ENCODE results near the gene S100A6.

S100A6 gene

GRCh38 chr1:153537376-153537730, 1.6 kb upstream of the S100A6 start:
- TF ChIP-seq CTCF (IDR thresholded peaks at IDR 0.05; ENCODE audit: control insufficient read depth, extremely low read depth, insufficient read depth), result no peak
- no peak for DNase-seq (ENCODE audit: low read depth)
- no peak overlapping the region for H3K4me3 ChIP-seq (ENCODE audit: low read depth, low read length)

DNA sequence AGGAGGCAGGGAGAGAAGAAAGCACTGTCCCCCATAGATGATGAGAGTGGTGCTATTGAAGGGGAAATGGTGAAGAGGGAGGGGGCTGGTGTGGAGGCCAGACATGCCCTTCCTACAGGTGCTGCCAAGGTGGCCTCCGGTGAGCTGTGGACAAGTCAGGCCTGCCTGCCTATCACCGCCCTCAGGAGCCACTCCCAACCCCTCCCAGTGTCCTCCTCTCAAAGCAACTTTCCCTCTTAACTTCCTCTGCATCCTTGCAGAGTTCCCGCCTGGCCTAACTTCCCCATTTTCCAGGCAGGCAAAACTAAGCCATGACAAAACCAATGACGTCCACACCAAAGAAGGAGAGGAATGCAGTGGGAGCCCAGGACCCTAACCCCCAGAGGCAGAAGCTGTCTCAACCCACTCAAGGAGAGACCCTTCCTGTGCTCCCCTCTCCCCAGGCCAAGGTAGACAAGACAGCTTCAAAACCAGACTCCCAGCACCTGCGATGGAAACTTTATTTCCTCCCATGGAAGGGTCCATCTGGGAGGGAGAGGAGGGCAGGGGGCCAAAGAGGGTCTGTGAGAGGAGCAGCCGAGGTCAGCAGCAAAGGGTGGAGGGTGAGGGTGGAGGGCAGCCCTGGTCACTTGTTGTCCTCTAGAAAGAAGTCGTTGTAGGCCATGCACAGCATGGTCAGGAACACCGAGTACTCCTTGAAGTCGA, 1.0 kb upstream of the S100A6 start:
- no peak for TF ChIP-seq CTCF (IDR thresholded peaks at IDR 0.05; ENCODE audit: control insufficient read depth, extremely low read depth, insufficient read depth)
- H3K4me3 ChIP-seq (ENCODE audit: low read depth, low read length), result no peak overlapping the region
- no peak for DNase-seq (ENCODE audit: low read depth)

DNA sequence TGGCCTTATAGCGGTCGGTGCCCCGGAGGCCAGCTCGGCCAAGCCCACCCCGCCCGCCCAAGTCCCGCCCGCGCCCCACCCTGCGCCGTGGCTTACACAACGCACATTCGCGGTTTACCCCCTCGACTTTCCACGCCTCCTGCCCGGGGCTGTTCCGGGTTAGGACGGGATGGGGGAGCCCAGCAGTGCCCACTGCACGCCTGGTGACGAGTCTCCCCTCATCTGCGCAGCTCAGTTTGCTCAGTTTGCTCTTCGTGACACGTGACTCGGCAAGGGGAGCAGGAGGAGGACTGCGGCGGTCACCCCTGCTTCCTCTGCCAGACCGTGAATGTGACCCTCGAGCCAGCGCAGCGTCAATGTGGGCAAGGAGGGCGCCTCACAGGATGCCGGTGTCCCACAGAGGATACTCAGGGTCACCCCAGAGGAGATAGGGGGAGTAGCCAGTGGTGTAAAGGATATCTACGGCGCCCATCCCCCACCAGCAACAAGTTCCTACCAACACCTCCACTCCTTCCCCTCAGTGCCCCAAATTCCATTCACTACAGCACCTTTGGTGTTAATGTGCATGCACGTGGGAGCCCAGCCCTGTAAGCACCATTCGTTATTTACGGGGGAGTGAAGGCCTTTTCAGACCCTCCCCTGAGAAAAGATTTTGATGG, 350 bp upstream of the S100A6 start:
- DNase-seq (ENCODE audit: low read depth), result no peak
- TF ChIP-seq CTCF (IDR thresholded peaks at IDR 0.05; ENCODE audit: control insufficient read depth, extremely low read depth, insufficient read depth), result no peak
- H3K4me3 ChIP-seq (ENCODE audit: low read depth, low read length), result no peak overlapping the region

DNA sequence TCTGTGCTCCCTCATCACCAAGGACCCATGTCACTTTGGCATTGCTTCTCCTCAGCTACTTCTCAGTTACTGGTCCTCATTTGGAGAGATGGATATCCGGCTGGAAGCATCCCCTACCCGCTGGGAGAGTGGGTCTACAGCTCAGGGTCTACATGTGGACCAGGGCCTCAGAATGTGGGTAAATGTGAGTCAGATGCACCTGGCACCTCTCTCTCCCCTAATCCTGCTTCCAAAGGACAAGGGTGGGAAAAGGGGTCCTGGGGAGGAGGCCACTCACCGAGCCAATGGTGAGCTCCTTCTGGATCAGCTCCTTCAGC, 908 bp downstream of the S100A6 start:
- TF ChIP-seq CTCF (IDR thresholded peaks at IDR 0.05; ENCODE audit: control insufficient read depth, extremely low read depth, insufficient read depth), result no peak
- DNase-seq (ENCODE audit: low read depth), result no peak
- no peak overlapping the region for H3K4me3 ChIP-seq (ENCODE audit: low read depth, low read length)

DNA sequence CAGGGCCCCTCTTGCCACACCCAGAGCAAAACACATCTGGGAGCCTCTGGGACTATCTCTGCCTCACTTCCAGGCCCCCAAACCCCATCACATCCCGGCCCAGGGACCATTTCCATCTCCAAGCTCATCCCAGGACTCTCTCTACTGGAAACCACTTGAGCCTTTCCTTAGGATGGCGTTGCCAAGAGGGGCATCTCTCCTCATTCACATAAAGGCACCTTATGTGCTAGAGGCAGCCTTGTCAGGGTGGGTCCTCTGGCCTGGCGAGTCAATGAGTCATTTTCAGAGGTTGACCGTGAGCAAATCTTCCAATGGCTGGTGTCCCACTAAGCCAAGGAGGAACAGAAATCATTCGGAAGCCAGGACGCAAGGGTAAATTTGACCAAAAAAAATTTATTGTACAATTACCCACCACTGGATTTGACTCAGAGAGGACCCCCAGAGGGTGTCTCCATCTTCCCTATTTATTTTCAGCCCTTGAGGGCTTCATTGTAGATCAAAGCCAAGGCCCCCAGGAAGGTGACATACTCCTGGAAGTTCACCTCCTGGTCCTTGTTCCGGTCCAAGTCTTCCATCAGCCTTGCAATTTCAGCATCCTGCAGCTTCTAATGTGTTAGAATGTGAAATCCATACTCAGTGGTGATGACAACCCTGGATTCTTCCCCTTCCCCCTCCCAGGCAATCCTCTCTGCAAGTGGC, 1.4 kb downstream of the S100A6 start:
- DNase-seq (ENCODE audit: low read depth), result no peak
- TF ChIP-seq CTCF (IDR thresholded peaks at IDR 0.05; ENCODE audit: control insufficient read depth, extremely low read depth, insufficient read depth), result no peak
- H3K4me3 ChIP-seq (ENCODE audit: low read depth, low read length), result no peak overlapping the region

- TF ChIP-seq CTCF (IDR thresholded peaks at IDR 0.05; ENCODE audit: control insufficient read depth, extremely low read depth, insufficient read depth), result no peak
- no peak for DNase-seq (ENCODE audit: low read depth)
- H3K4me3 ChIP-seq (ENCODE audit: low read depth, low read length), result no peak overlapping the region
Observed at GRCh38 chr1:153533689-153534201, 2.0 kb downstream of the S100A6 start.
